GM11168 (cell line): ENCODE data around the gene SFXN1.
"Not testable (repeated sequence)": the region's sequence is repeated elsewhere in the genome, so short reads cannot be mapped to it uniquely, and the experiment has no call there.

Experiments used
- in situ Hi-C: fragments of 300-500 bp; cut with MboI; formaldehyde crosslinking; loops from one replicate; pipeline ENCODE4 v1.12.0; 2022; ENCODE audit warnings: low sequenced_read_pairs; ENCODE audit not compliant: unreplicated experiment

SFXN1 gene

DNA sequence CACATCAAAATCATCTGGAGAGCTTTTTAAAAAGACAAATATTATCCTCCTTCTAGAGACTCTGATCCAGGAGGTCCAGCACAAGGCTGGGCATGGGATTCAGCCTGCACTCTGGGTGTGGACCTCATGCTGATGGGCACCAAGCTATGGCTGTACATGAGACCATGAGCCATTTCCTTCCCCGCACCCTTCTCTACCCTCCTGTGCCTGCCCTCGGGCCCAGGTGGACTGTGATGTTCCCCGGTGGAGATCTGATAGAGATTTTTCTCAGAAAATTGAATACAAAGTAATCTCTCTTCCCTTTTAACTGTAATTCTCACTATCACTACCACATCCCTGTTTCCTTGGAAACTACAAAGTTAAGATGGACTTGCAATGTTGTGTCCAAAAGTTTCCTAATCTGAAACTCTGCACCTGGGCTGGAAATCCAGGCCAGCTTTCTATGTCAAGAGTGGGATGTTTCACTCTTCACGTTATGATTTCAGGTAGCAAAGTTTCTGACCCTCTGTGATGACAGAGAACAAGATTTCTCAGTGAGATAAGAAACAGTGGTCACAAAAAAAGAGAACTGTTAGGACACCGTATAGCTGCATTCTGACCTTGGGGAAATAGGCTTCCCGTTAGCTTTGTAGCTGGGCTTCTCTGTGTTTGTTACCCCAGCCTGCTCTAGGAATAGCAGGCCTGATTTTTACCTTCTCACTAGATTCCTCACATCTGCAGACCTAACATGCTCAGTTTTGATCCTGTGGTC lies 11.5 kb downstream of the SFXN1 start:
- in situ Hi-C loops, result no loop called here

DNA sequence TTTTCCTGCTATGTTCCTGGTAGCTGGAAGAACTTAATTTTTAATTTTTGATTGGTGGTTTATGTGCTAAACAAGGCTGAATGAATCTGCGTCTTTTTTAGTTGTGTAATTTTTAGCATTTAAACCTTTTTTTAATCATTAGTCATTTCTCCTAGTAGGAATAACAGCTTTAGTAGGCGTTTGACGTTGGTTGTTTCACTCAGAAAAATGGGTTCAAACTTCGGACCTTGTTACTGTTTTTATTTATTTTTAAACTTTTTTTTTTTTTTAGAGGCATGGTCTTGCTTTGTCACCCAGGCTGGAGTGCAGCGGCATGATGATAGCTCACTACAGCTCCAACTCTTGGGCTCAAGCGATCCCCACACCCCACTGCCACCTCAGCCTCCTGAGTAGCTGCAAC lies 12.9 kb downstream of the SFXN1 start:
- in situ Hi-C loops, result no loop called here

DNA sequence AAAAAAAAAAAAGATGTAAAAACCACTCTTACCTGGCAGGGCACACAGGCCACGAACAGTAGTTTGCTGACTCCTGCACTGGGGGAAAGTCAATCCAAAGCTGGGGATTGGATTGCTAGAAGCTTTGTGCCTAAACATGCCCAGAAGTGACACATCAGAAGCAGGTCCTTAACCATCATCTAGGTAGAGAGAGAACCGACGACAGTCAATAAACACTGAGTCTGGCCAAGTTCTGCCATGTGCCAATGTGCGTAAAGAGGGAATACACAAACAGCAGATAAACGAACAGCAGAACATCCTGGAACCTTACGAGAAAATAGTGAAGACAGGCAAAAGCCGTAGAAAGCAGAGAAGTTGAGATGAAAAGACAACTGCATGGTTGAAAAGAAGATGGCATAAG lies 14.9 kb downstream of the SFXN1 start:
- in situ Hi-C loops, result no loop called here

DNA sequence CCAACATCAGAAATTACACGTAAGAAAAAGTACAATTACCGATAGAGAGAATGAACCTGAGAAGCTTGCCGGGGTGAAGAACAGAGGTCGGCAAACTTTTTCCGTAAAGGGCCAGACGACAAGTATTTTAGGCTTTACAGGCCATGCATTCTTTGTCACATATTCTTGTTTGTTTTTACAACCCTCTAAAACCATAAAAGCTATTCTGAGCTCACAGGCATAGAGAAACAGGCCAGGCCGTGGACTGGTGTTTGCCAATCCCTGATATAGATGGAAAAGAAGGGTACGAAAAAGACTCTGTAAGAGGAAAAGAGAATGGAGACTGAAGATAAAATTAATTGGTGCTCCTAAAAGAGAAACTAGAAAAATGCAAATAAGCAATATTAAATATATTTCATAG lies 15.4 kb downstream of the SFXN1 start:
- in situ Hi-C loops, result no loop called here

DNA sequence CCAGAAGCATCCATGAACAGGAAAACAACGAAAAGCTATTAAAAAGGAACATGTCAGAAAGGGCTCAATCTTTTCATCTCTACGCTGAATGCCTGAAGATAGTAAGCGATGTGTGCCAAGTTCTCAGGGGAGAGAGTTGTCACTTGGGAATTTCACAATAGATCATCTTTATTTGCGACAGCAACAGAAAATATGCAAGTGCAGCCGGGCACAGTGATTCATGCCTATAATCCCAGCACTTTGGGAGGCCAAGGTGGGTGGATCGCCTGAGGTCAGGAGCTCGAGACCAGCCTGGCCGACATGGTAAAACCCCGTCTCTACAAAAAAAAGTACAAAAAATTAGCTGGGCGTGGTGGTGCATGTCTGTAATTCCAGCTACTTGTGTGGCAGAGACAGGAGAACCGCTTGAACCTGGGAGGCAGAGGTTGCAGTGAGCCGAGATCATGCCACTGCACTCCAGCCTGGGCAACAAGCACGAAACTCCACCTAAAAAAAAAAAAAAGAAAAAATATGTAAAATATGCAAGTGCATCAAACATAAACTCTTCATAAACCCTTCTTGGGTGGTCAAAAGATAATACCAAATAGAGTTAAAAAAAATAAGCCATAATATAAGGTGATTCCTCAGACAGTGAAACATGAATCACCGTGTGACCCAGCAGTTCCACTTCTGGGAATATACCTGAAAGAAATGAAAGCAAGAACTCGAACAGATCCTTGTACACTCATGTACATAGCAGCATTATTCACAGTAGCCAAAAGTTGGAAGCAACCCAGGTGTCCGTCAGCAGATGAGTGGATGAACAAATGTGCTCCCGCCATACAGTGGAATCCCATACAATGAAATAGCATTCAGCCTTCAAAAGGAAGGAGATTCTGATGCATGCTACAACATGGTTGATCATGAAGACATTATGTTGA lies 16.2 kb downstream of the SFXN1 start:
- in situ Hi-C loops, result no loop called here

GRCh38 chr5:175501759-175502158 lies 23.4 kb downstream of the SFXN1 start:
- in situ Hi-C loops, result no loop called here

- in situ Hi-C loops, result not testable (repeated sequence)
Observed at GRCh38 chr5:175507671-175508070, 29.3 kb downstream of the SFXN1 start.

DNA sequence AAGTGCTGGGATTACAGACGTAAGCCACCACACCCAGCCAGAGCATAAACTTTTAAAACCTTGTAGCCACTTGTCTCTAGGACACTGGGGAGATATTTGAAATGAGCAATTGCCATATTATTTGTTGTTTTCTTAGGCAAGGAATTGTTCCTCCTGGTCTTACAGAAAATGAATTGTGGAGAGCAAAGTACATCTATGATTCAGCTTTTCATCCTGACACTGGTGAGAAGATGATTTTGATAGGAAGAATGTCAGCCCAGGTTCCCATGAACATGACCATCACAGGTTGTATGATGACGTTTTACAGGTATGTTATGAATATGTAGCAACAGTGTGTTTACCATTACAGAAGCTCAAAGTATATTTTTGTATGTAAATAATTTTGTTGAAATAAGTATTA lies 30.5 kb downstream of the SFXN1 start:
- in situ Hi-C loops, result no loop called here

GRCh38 chr5:175513297-175513696 lies 34.9 kb downstream of the SFXN1 start:
- in situ Hi-C loops, result no loop called here

GRCh38 chr5:175513726-175514125 lies 35.4 kb downstream of the SFXN1 start:
- in situ Hi-C loops, result no loop called here

DNA sequence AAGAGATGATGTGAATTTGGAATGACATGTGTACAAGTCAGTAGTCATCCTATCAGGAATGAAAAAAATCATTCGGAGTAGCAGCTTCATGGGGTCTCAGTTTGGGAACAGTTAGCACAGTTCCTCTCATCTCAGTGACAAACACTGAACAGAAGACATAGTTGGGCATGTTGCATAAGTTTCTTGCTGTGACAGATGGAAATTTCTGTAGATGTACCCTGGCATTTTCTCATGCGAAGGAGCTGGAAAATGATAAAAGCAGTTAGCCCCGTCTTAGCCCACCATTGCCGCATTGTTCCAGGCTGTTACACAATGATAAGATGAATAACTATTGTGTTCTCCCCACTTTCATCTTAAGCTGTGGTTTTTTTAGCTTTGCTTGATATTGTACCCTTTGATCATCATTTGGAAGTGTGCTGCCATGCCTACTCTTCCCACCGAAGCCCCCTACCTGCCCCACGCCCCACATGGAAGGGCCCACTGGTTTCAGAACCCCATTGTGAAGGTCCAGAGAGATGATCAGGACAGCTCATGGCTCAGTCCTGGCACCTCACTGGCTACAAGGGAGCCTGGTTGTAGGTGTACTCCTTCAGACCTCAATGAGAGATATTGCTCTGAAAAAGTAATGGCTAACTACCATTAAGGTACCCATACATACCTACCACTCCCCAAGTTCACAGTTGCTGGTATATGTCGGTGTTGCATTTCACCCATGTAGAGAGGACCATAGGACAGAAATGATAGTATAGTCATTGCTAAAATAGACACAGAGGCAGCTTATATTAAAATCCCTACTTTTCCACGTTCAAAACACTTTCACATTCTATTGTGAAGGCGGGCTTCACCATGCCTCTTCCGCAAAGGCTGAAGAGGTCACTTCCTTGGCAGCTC lies 38.8 kb downstream of the SFXN1 start:
- in situ Hi-C loops, result no loop called here

- in situ Hi-C loops, result no loop called here
Observed at GRCh38 chr5:175517824-175518450, 39.6 kb downstream of the SFXN1 start.

GRCh38 chr5:175519006-175519405 lies 40.6 kb downstream of the SFXN1 start:
- in situ Hi-C loops, result no loop called here

DNA sequence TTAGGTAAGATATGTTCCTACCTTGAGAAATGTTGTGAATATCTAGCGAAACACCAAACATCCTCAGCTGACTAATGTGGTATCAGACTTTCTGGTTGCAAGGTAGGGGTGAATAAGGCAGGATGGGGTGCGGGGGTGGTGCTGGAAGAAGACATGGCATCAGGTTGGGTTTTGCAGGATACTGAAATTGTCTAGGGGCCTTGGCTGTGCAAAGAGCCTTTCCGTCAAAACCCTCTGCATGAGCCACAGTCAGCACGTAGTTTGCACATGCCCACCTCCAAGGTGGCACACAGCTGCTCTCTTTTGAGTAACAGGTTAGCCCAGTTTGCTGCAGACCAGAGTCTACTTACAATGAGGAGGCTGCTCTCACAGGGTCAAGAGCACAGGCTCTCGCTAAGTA lies 42.0 kb downstream of the SFXN1 start:
- in situ Hi-C loops, result no loop called here

- in situ Hi-C loops, result no loop called here
Observed at GRCh38 chr5:175520873-175521272, 42.5 kb downstream of the SFXN1 start.

DNA sequence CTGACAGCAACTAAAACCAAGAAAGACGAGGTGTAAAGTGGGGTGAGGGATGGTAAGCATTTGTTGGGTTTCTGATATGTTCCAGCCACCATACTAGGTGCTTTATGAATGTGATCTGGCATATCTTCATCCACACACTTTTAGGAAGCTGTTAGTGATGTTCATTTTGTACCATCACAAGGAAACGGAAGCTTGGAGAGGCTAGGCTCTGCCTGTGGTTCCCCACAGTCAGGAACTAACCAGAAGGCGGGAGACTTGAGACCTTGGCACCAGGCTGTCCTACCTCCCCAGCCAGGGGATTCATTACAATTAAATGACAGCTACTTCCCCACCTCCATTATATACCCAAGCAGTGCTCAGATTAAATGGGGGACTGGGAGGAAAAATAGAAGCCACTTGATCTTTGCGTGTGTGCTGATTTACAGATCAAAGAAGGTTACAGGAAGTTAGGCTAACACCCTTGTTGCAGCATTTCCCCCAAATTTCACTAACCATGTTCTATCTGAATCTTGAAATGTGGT lies 43.0 kb downstream of the SFXN1 start:
- in situ Hi-C loops, result no loop called here

DNA sequence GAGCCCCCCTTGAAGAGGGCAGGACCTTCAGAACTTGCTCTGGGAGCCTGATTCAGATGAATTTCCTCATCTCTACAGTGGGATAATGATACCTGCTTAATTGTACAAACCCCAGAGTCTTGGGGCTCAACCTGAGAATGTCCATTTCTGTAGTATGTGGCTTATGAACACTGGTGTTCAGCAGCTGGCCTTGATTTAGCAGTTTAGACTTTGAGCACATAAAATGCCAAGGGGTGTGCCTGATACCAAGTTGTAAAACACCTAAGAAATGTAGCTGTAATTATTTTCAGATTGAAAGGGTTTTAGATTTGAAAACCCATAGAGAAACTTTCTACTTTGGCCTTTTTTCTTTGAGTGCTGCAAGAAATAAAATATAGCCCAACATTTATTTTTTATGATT lies 44.9 kb downstream of the SFXN1 start:
- in situ Hi-C loops, result no loop called here

- in situ Hi-C loops, result no loop called here
Observed at GRCh38 chr5:175524211-175524610, 45.9 kb downstream of the SFXN1 start.

DNA sequence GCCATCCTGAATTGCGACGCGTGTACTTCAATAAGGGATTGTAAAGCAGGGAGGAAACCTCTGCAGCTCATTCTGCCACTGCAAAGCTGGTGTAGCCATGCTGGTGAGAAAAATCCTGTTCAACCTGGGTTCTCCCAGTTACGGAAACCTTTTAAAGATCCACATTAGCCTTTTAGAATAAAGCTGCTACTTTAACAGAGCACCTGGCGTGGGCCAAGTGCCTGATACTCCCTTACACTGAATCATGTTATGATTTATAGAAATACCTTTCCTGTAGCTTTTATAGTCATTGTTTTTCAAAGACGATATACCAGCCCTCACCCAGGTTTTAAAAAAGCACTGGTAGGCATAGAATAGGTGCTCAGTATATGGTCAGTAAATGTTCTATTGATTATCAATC lies 48.3 kb downstream of the SFXN1 start:
- in situ Hi-C loops, result no loop called here

DNA sequence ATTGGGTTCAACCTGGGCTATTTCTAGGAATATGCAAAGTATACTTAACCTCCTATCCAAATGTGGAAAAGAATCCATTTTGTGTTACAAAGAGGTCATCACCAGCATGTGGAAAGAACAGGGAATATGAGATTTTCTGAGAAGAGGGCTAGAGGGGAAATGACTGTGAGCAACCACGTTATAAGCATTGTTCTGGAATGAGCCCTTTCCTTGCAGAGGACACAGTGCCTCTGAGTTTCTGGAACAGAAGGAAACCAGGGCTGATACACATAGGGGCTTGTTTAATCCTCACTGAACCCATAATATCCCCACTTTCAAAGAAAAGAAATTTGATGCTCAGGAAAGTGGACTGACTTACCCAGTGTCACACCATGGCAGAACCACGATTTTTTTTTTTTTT lies 53.0 kb downstream of the SFXN1 start:
- in situ Hi-C loops, result loop anchor here (10.0 kb wide), 1 partner anchor 173 kb away; no protein-coding TSS in a partner anchor
